HG02938 (cell line): ENCODE results near the gene ORMDL1.
"Not testable (repeated sequence)": the region's sequence is repeated elsewhere in the genome, so short reads cannot be mapped to it uniquely, and the experiment has no call there.

Source experiments
- ATAC-seq: cut with Tn5 transposase; IDR thresholded peaks from one replicate; pipeline ENCODE4 v1.9.1; 2021; ENCODE audit warnings: mild to moderate bottlenecking, moderate library complexity; ENCODE audit not compliant: unreplicated experiment

Gene ORMDL1

DNA sequence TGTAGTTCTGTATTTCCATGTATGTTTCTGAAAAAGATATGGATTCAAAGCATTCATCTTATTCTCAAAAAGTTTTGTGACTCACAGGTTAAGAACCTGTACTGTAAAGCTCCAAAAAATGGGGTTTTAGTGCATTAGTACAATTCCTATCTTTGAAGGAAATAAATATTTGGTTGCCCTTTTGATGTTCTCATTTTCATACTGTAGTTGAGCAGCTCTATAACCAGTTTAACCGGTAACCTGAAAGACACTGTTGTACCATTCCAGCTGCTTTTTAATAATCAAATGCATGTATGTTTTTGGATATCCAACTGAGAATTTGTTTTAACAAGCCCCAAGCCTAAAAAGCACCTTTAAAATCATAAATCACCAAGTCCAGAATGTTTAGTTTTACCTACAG is 11.9 kb downstream of the ORMDL1 start:
- no peak for ATAC-seq

- ATAC-seq: no peak
Observed at GRCh38 chr2:189770590-189771322, 13.4 kb downstream of the ORMDL1 start.

DNA sequence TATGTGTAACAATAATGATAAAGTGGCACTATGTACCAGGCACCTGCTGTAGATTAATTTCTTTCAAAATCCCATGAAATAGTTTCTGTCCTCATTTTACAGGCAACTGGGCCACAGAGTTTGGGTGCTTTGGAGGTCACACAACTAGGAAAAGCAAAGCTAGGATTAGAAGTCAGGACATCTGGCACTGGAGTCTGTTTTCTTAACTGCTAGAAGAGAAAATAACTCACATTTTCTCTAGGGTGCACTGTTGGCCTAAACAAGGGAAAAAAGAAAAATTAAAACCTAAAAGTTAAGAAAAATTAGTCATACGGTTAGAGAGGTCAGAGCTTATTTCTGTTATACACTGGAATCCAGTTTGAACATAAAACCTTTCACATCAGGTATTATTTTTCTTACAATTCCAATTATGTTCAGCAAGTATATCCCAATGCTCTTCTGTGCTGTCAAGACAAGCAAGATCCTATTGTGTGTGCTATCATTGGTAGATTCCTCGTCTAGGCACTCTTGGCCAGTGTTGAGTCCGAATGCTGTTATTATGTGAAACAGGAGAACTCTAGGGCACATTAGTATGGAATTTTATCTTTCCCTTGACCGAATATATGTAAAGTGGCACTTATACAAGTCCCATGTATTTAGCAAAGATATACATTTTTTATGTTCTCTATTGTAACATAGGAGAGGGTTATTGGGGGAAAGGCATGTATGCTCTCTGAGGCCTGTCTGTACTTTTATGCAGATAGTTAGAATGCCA is 20.1 kb downstream of the ORMDL1 start:
- no peak for ATAC-seq

DNA sequence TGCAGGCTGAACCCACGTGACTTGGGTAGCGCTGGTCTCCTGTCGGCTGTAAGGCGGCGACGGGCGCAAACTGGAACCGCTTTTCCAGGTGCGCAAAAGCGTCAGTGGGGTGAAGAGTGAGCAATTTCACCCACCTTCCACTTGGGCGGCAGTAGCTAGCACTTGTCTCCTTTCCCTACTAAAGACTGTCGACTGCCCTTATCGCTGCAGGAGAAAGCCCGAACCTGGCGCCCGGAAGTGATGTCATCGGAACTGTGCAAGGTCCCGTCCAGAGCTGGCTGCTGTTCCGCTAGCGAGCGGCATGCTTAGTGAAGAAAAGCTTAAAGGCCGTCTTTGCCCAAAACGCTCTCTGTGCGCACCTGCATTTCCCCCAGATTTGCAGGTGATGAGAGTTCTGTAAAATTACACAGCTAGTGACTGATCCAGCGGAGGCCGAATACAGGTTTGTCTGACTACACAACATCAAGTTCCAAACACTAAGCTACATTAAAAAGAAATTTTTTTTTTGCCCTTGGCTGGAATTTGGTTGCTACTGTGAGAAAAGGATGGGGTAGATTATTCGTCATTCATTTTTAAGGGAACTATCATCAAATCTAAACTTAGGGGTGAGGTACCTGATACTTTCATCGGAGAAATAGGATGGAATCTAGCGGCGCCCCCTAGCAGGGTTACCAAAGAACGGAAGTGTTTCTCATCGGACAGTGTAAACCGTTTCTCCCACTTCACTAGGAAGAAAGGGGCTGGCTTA is 21.4 kb downstream of the ORMDL1 start, which contains the start of gene OSGEPL1:
Gene OSGEPL1, minus strand, starts transcription at position 242 of the 748 bp plus-strand sequence. CDS start 1,152 bp downstream, outside the sequence.
- peak; percentile 97 for ATAC-seq

GRCh38 chr2:189762229-189762550 is 21.9 kb downstream of the ORMDL1 start:
- no peak for ATAC-seq

- ATAC-seq: not testable (repeated sequence)
Observed at GRCh38 chr2:189760154-189760553, 24.0 kb downstream of the ORMDL1 start.

DNA sequence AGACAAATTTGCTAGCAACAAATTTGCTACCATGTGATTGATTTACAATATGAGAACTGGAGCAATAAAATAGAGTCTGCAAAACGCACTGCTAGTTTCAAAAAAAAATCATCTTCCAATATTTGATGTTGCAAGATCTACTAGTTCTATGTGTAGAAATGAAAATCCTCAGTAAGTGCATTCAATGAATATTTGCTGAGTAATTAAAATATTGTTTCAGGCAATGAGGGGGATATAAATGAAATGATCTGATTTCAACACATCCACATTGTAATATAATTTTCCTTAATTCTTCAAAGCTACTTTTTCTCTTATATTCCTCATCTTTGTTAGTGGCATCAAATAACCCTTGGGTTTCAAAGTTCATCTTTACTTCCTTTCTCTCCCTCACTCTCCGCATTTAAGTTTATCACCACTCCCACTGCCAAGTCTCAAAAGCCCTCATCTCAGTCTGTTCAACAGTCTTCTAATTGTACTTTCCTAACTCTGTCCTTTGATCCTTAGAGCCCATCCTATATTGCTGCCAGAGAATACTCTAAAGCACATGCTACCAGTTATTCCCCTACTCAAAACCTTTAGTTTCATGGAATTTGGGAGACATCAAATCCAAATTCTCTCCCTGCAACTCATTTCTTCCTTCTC is 27.7 kb downstream of the ORMDL1 start:
- ATAC-seq: no peak

- ATAC-seq: no peak
Observed at GRCh38 chr2:189751080-189751658, 33.0 kb downstream of the ORMDL1 start.

- ATAC-seq: no peak
Observed at GRCh38 chr2:189729430-189729829, 54.7 kb downstream of the ORMDL1 start.

DNA sequence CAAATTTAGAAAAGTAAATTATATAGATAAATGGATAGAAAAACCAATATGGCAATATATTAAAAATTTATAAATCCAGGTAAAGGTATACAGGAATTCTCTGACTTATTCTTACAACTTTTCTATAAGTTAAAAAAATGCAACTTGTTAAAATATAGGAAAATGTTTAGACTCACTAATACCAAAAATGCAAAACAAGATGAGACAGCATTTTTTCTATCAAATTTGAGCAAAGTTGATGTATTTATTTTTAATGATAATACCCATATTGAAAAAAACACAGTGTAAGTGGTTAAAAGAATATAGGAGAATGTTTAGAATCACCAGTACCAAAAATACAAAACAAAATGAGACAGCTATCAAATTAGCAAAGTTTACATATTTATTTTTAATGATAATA is 57.3 kb downstream of the ORMDL1 start:
- ATAC-seq: no peak

DNA sequence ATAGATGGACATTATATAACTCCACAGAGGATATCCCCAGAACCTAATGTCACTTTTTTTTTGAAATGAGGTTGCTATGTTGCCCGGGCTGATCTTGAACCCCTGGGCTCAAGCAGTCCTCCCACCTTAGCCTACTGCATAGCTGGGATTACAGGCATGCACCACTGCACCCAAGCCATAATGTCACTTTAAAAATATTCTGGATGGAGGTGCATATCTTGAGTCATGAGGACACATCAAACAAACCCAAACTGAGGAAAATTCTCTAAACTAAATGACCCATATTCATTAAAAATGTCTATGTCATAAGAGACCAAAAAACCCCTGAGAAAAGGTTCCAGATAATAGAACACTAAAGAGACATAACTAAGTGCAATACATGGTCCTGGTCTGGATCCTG is 57.9 kb downstream of the ORMDL1 start:
- no peak for ATAC-seq

GRCh38 chr2:189723192-189723591 is 60.9 kb downstream of the ORMDL1 start:
- ATAC-seq: no peak
